SK-N-SH (cell line): ENCODE measurements around the gene CP. TPM values are rescaled to one million over a fixed set of nuclear protein-coding genes. Genes with fewer than 3 reads are reported as not detected.
"Not testable (repeated sequence)": the region's sequence is repeated elsewhere in the genome, so short reads cannot be mapped to it uniquely, and the experiment has no call there.

Experiments used
- CTCF ChIA-PET: fragments of 300-600, 350-600 bp; formaldehyde crosslinking; extraction: SDS; loops from one replicate; lab custom pipeline; 2021; lab: Yijun Ruan, JAX
- POLR2A ChIA-PET: fragments of 350-600 bp; sonication (Branson Sonifier 250); formaldehyde crosslinking; extraction: SDS; loops from one replicate; lab custom pipeline; 2020; ENCODE audit warnings: antibody characterized with exemption, inconsistent platforms; lab: Yijun Ruan, JAX
- DNase-seq: peaks from one replicate; pipeline ENCODE4 v3.0.0; 2012
- H2AFZ ChIP-seq: fragments of 200-600 bp; sonication (generic); 2 replicates; pipeline ENCODE4 v1.8.1; 2016; ENCODE audit warnings: antibody characterized with exemption, mild to moderate bottlenecking, low read depth
- H3F3A ChIP-seq: fragments of 200-600 bp; sonication (generic); replicated peaks from 2 replicates; pipeline ENCODE3; 2016; ENCODE audit warnings: antibody characterized with exemption, mild to moderate bottlenecking; ENCODE audit not compliant: insufficient read depth
- H3K27ac ChIP-seq, 2 experiments: fragments of 200-500 bp in 1 of 2; fragments of 200-600 bp in 1 of 2; sonication (Bioruptor generic) in 1 of 2; sonication (generic), shearing (Covaris generic) in 1 of 2; 2 replicates each; pipeline versions ENCODE4 v1.5.1 to v1.6.1; 2014 to 2016; ENCODE audit warnings: low read depth in 2 of 2, inconsistent platforms in 1 of 2, low read length in 1 of 2, mild to moderate bottlenecking in 1 of 2, mixed read lengths in 1 of 2
- H3K27me3 ChIP-seq: fragments of 200-600 bp; sonication (generic), shearing (Covaris generic); 2 replicates; pipeline ENCODE4 v1.6.1; 2016; ENCODE audit warnings: mixed run types; ENCODE audit not compliant: insufficient read depth
- H3K36me3 ChIP-seq, 2 experiments: fragments of 200-500 bp in 1 of 2; fragments of 200-600 bp in 1 of 2; sonication (Bioruptor generic) in 1 of 2; sonication (generic) in 1 of 2; replicated peaks in 1 of 2; 2 replicates each; pipeline versions ENCODE3 to v1.5.1; 2014 to 2016; ENCODE audit warnings: low read length in 1 of 2, mild to moderate bottlenecking in 1 of 2; ENCODE audit not compliant: insufficient read depth in 2 of 2, control insufficient read depth in 1 of 2
- H3K4me1 ChIP-seq, 2 experiments: fragments of 200-500 bp in 1 of 2; fragments of 200-600 bp in 1 of 2; sonication (Bioruptor generic) in 1 of 2; sonication (generic), shearing (Covaris generic) in 1 of 2; 2 replicates each; pipeline versions ENCODE4 v1.5.1 to v1.6.1; 2014 to 2016; ENCODE audit warnings: low read depth in 1 of 2, low read length in 1 of 2, mixed run types in 1 of 2; ENCODE audit not compliant: insufficient read depth in 2 of 2, control insufficient read depth in 1 of 2
- H3K4me2 ChIP-seq: fragments of 200-600 bp; sonication (generic), shearing (Covaris generic); 2 replicates; pipeline ENCODE4 v1.6.1; 2017; ENCODE audit warnings: mixed run types
- H3K4me3 ChIP-seq, 2 experiments: fragments of 200-500 bp in 1 of 2; fragments of 200-600 bp in 1 of 2; sonication (Bioruptor generic) in 1 of 2; sonication (generic), shearing (Covaris generic) in 1 of 2; 2 replicates each; pipeline versions ENCODE4 v1.5.1 to v1.8.1; 2014 to 2016; ENCODE audit warnings: low read depth in 2 of 2, inconsistent platforms in 1 of 2, low read length in 1 of 2, mild to moderate bottlenecking in 1 of 2, mixed read lengths in 1 of 2, moderate library complexity in 1 of 2
- H3K79me2 ChIP-seq: fragments of 200-600 bp; sonication (generic); 2 replicates; pipeline ENCODE4 v1.8.1; 2017; ENCODE audit warnings: mild to moderate bottlenecking; ENCODE audit not compliant: insufficient read depth
- H3K9ac ChIP-seq: fragments of 200-600 bp; sonication (generic); 2 replicates; pipeline ENCODE4 v1.6.1; 2017; ENCODE audit warnings: mixed run types
- H3K9me2 ChIP-seq: fragments of 200-600 bp; sonication (generic); 2 replicates; pipeline ENCODE4 v1.6.1; 2017; ENCODE audit warnings: mixed run types
- H3K9me3 ChIP-seq: fragments of 200-600 bp; sonication (generic); 2 replicates; pipeline ENCODE4 v1.6.1; 2017; ENCODE audit warnings: mixed run types, mild to moderate bottlenecking, moderate library complexity
- H4K20me1 ChIP-seq: fragments of 200-600 bp; sonication (generic); 2 replicates; pipeline ENCODE4 v1.6.1; 2017; ENCODE audit warnings: mild to moderate bottlenecking, mixed run types; ENCODE audit not compliant: insufficient read depth
- EP300 ChIP-seq, 2 experiments: IDR thresholded peaks; 2 replicates each; pipeline versions ENCODE4 v1.4.0 to v1.6.1; 2012; ENCODE audit warnings: borderline replicate concordance in 1 of 2, low read depth in 1 of 2, low read length in 1 of 2
- FOXJ3 ChIP-seq: sonication (generic); formaldehyde crosslinking; IDR thresholded peaks from 2 replicates; pipeline ENCODE4 v1.5.1; 2020; ENCODE audit warnings: mild to moderate bottlenecking, missing genetic modification reagents
- FOXM1 ChIP-seq: IDR thresholded peaks from 2 replicates; pipeline ENCODE4 v1.4.0; 2012; ENCODE audit warnings: low read depth, mild to moderate bottlenecking
- GATA2 ChIP-seq: sonication (generic); formaldehyde crosslinking; IDR thresholded peaks from 2 replicates; pipeline ENCODE4 v1.5.0; 2020; ENCODE audit warnings: mild to moderate bottlenecking, missing genetic modification reagents
- MXI1 ChIP-seq: IDR thresholded peaks from 2 replicates; pipeline ENCODE4 v1.6.1; 2012; ENCODE audit warnings: mild to moderate bottlenecking, low read depth, low read length, improper control_type of control experiment
- NFIC ChIP-seq: IDR thresholded peaks from 2 replicates; pipeline ENCODE4 v1.4.0; 2012; ENCODE audit warnings: borderline replicate concordance
- NRF1 ChIP-seq: IDR thresholded peaks from 2 replicates; pipeline ENCODE4 v1.6.1; 2012; ENCODE audit warnings: low read depth, mild to moderate bottlenecking, low read length
- RCOR1 ChIP-seq: fragments of 150-350 bp; IDR thresholded peaks from 2 replicates; pipeline ENCODE4 v1.6.1; 2017; ENCODE audit warnings: antibody characterized with exemption, low read length
- REST ChIP-seq: IDR thresholded peaks from 2 replicates; pipeline ENCODE4 v1.6.1; 2012; ENCODE audit warnings: mild to moderate bottlenecking, low read depth, low read length, moderate library complexity
- SIN3A ChIP-seq: IDR thresholded peaks from 2 replicates; pipeline ENCODE4 v1.6.1; 2012; ENCODE audit warnings: low read depth, mild to moderate bottlenecking, low read length, moderate library complexity, borderline replicate concordance
- SMC3 ChIP-seq: IDR thresholded peaks from 2 replicates; pipeline ENCODE4 v1.6.1; 2012; ENCODE audit warnings: low read depth, low read length, improper control_type of control experiment
- USF2 ChIP-seq: fragments of 150-350 bp; IDR thresholded peaks from 2 replicates; pipeline ENCODE4 v1.6.1; 2017; ENCODE audit warnings: antibody characterized with exemption, low read length, low read depth, borderline replicate concordance
- ZBTB33 ChIP-seq: IDR thresholded peaks from 2 replicates; pipeline ENCODE4 v1.4.0; 2012; ENCODE audit warnings: low read depth, borderline replicate concordance
- WGBS: methylation state at CpG from one replicate; pipeline ENCODE4 v1.1.6; 2017; ENCODE audit warnings: low lambda C conversion rate; 5-methylcytosine and 5-hydroxymethylcytosine counted together
- polyA plus RNA-seq, 3 experiments: library from polyadenylated mRNA; depleted of rRNA; stranded (reverse); fragments of >200 nt; gene quantifications; 2 replicates each; pipeline ENCODE4 v1.2.3, GENCODE V29; 2012
- TF ChIP-seq, protein P1 (sequence below): IDR thresholded peaks from 2 replicates; pipeline ENCODE4; 2012

The CP gene
- polyA plus RNA-seq, 1 of the 3 experiments (the other 2 are of a cell fraction), result not detected

GRCh38 chr3:149198611-149199010, 23.0 kb downstream of the CP start (continued):
- no peak for TF ChIP-seq REST
- TF ChIP-seq NRF1, result no peak
- TF ChIP-seq SIN3A, result no peak
- TF ChIP-seq, protein P1, sequence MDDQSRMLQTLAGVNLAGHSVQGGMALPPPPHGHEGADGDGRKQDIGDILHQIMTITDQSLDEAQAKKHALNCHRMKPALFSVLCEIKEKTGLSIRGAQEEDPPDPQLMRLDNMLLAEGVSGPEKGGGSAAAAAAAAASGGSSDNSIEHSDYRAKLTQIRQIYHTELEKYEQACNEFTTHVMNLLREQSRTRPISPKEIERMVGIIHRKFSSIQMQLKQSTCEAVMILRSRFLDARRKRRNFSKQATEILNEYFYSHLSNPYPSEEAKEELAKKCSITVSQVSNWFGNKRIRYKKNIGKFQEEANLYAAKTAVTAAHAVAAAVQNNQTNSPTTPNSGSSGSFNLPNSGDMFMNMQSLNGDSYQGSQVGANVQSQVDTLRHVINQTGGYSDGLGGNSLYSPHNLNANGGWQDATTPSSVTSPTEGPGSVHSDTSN, result no peak
- TF ChIP-seq FOXM1, result no peak
- TF ChIP-seq RCOR1, result no peak
- TF ChIP-seq GATA2 (CRISPR knock-in tag), result no peak
- no peak for TF ChIP-seq ZBTB33
- TF ChIP-seq EP300 (IDR thresholded peaks at IDR 0.05; ENCODE audit: borderline replicate concordance in 1 of 2, low read depth in 1 of 2, low read length in 1 of 2), result no peak

- H3K9me2 ChIP-seq, result no peaks in the 10 kb centered on the region
- no peak for DNase-seq
- TF ChIP-seq NFIC (no peak), MXI1 (no peak), USF2 (no peak), FOXM1 (no peak), SMC3 (no peak), FOXJ3 (CRISPR knock-in tag) (no peak)
- no peaks in the 10 kb centered on the region for H3F3A ChIP-seq
- ChIA-PET POLR2A (no interaction called here), CTCF (no interaction called here)
- WGBS, result 76% methylated on average over 5 of the region's 5 CpGs
- no peaks in the 10 kb centered on the region for H4K20me1 ChIP-seq
- no peaks in the 10 kb centered on the region for H3K36me3 ChIP-seq
- H3K27me3 ChIP-seq, result no peaks in the 10 kb centered on the region
- no peak overlapping the region for H3K4me3 ChIP-seq
- no peak overlapping the region for H3K9ac ChIP-seq
- no peak overlapping the region for H2AFZ ChIP-seq
- H3K4me1 ChIP-seq, result peaks cover 4% of the 10 kb centered on the region in 2 experiments; a peak in 2 of 4 replicates
- no peak overlapping the region for H3K27ac ChIP-seq
- H3K79me2 ChIP-seq, result no peaks in the 10 kb centered on the region
- H3K9me3 ChIP-seq, result no peaks in the 10 kb centered on the region
- H3K4me2 ChIP-seq, result no peak overlapping the region
Measured at GRCh38 chr3:149197669-149198068, 24.0 kb downstream of the CP start.

DNA sequence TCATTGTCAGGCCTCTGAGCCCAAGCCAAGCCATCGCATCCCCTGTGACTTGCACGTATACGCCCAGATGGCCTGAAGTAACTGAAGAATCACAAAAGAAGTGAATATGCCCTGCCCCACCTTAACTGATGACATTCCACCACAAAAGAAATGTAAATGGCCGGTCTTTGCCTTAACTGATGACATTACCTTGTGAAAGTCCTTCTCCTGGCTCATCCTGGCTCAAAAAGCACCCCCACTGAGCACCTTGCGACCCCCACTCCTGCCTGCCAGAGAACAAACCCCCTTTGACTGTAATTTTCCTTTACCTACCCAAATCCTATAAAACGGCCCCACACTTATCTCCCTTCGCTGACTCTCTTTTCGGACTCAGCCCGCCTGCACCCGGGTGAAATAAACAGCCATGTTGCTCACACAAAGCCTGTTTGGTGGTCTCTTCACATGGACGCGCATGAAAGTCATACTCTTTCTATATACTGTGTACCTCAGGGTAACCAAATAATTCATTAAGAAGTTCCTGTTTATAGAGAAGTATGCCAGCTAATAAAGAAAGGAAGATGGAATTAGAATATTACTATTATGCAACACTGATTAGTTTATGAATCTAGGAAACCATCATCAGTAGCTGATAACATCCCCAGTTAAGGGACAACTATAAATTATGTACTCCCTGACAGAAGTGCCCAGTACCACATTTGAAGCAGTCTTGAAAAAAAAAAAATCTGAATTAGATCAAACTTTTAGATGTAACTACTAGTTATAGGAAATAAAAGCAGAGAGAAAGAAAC, 24.6 kb downstream of the CP start:
- 91% methylated on average over 12 of the region's 12 CpGs for WGBS

More for the DNA sequence above, 24.6 kb downstream of the CP start:
- H3K4me3 ChIP-seq, POLR2A ChIA-PET, CTCF ChIA-PET, H4K20me1 ChIP-seq, H3K4me1 ChIP-seq, H2AFZ ChIP-seq, H3F3A ChIP-seq, H3K9ac ChIP-seq, H3K9me2 ChIP-seq, H3K4me2 ChIP-seq, H3K27ac ChIP-seq, H3K36me3 ChIP-seq, DNase-seq, H3K27me3 ChIP-seq, H3K79me2 ChIP-seq, H3K9me3 ChIP-seq: not testable (repeated sequence)
